ENCODE results near the gene COL18A1.

DNA sequence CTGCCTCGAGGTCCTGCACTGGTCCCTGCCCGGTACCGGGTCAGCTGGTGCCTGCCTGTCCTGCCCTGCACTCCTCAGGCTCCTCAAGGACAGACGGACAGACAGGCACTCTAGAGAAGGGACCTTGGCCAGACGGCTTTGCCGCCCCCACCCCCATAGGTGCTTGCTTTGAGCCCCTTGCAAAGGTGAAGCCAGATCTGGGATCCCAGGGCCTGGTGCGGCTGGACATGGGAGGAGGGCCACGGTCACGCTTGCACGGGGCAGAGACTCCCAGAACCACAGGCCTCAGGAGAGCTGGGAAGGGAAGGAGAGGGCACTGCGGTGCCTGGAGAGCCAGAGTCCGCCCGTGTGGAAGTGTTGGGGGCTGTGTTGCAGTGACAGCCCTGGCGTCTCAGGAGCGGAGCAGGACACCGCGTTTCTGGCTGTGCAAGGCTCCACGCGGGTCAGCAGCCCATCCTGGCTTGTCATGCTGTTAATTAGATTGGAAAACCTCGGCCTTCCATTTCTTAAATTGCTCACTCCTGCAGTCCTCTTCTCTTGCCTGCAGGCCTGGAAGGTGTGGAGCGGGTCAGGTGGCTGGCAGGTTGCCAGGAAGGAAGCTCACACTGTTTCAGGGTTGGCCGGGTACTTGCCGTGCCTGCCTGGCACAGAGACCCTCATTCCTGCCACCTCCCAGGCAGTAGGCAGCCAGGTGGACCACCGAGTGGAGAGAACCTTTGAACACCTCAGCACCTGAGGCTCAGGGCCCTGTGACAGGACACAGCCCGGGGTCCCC is 16.3 kb downstream of the COL18A1 start:
- TF ChIP-seq, protein P1, sequence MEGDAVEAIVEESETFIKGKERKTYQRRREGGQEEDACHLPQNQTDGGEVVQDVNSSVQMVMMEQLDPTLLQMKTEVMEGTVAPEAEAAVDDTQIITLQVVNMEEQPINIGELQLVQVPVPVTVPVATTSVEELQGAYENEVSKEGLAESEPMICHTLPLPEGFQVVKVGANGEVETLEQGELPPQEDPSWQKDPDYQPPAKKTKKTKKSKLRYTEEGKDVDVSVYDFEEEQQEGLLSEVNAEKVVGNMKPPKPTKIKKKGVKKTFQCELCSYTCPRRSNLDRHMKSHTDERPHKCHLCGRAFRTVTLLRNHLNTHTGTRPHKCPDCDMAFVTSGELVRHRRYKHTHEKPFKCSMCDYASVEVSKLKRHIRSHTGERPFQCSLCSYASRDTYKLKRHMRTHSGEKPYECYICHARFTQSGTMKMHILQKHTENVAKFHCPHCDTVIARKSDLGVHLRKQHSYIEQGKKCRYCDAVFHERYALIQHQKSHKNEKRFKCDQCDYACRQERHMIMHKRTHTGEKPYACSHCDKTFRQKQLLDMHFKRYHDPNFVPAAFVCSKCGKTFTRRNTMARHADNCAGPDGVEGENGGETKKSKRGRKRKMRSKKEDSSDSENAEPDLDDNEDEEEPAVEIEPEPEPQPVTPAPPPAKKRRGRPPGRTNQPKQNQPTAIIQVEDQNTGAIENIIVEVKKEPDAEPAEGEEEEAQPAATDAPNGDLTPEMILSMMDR (IDR thresholded peaks at IDR 0.05) = no peak
- TF ChIP-seq POLR2A (IDR thresholded peaks at IDR 0.05) = no peak
